Vagina (tissue), 2 donors: ENCODE results near the gene MACF1.

Experiments used
- POLR2A ChIP-seq, 2 donors: fragments of 450-650 bp; IDR thresholded peaks; one replicate each; pipeline ENCODE4 v1.6.1; 2017; ENCODE audit warnings: antibody characterized with exemption in 2 of 2, mild to moderate bottlenecking in 2 of 2, moderate library complexity in 2 of 2
- POLR2AphosphoS5 ChIP-seq, 2 donors: sonication (generic); formaldehyde crosslinking; IDR thresholded peaks; one replicate each; pipeline ENCODE4 v1.9.0; 2017; ENCODE audit warnings: antibody characterized with exemption in 2 of 2, mild to moderate bottlenecking in 2 of 2, low read depth in 1 of 2; ENCODE audit not compliant: insufficient read depth in 1 of 2
- TF ChIP-seq, protein P1 (sequence below), 3 experiments: fragments of 450-650 bp in 2 of 3; fragments of 200-600 bp in 1 of 3; sonication (generic) in 1 of 3; IDR thresholded peaks; one replicate each; pipeline ENCODE4 v1.5.1; 2017 to 2019; ENCODE audit warnings: antibody characterized with exemption in 3 of 3, mild to moderate bottlenecking in 2 of 3, moderate library complexity in 2 of 3

DNA sequence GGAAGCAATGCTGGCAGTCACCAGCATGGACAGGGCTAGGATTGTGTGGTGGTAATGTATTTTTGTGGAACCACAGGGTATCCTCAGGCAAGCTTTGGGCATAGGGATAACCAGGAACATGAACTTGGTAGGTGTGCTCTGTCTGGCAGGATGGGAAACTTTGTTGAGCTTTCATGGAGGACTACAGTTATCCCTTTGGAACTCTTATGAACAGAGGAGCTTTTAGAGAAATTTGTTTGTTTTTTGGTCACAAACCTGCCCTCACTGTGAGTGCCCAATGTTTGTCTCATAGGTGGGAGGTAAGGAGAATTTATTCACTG lies 54.4 kb downstream of the MACF1 start:
- TF ChIP-seq, protein P1, sequence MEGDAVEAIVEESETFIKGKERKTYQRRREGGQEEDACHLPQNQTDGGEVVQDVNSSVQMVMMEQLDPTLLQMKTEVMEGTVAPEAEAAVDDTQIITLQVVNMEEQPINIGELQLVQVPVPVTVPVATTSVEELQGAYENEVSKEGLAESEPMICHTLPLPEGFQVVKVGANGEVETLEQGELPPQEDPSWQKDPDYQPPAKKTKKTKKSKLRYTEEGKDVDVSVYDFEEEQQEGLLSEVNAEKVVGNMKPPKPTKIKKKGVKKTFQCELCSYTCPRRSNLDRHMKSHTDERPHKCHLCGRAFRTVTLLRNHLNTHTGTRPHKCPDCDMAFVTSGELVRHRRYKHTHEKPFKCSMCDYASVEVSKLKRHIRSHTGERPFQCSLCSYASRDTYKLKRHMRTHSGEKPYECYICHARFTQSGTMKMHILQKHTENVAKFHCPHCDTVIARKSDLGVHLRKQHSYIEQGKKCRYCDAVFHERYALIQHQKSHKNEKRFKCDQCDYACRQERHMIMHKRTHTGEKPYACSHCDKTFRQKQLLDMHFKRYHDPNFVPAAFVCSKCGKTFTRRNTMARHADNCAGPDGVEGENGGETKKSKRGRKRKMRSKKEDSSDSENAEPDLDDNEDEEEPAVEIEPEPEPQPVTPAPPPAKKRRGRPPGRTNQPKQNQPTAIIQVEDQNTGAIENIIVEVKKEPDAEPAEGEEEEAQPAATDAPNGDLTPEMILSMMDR (IDR thresholded peaks at IDR 0.05): peak in 1 of 3 experiments; percentile 13
- TF ChIP-seq POLR2AphosphoS5 (IDR thresholded peaks at IDR 0.05; ENCODE audit: insufficient read depth in 1 of 2, low read depth in 1 of 2): no peak
- no peak for TF ChIP-seq POLR2A (IDR thresholded peaks at IDR 0.05)
